Stomach (tissue), 4 donors: Measurements from ENCODE around the gene INKA2.
"Not testable (repeated sequence)": the region's sequence is repeated elsewhere in the genome, so short reads cannot be mapped to it uniquely, and the experiment has no call there.

Experiments used
- EP300 ChIP-seq: sonication (generic); formaldehyde crosslinking; IDR thresholded peaks from one replicate; pipeline ENCODE4 v1.6.1; 2017; ENCODE audit warnings: antibody characterized with exemption
- POLR2A ChIP-seq, 4 donors: fragments of 450-650 bp; IDR thresholded peaks; one replicate each; pipeline ENCODE4 v1.6.1; 2016; ENCODE audit warnings: antibody characterized with exemption in 4 of 4, control low read depth in 2 of 4, mild to moderate bottlenecking in 1 of 4, moderate library complexity in 1 of 4
- POLR2AphosphoS5 ChIP-seq, 3 donors: sonication (generic); formaldehyde crosslinking; IDR thresholded peaks; one replicate each; pipeline ENCODE4 v1.6.1; 2016; ENCODE audit warnings: antibody characterized with exemption in 3 of 3
- TF ChIP-seq, protein P1 (sequence below), 7 experiments: fragments of 450-650 bp in 4 of 7; fragments of 200-600 bp in 3 of 7; sonication (generic) in 3 of 7; IDR thresholded peaks; one replicate each; pipeline ENCODE4 v1.5.1; 2016 to 2019; ENCODE audit warnings: antibody characterized with exemption in 7 of 7, control low read depth in 2 of 7, mild to moderate bottlenecking in 1 of 7

DNA sequence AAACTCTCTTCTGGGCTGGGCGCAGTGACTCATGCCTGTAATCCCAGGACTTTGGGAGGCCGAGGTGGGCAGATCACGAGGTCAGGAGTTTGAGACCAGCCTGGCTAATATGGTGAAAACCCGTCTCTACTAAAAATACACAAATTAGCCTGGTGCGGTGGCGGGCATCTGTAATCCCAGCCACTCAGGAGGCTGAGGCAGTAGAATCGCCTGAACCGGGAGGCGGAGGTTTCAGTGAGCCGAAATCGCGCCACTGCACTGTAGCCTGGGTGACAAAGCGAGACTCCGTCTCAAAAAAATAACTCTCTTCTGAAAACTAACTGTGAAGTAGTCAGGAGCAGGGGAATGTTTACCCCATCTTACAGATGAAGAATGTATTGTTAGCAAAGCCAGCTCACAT lies 3.1 kb upstream of the INKA2 start:
- not testable (repeated sequence) for TF ChIP-seq POLR2A (IDR thresholded peaks at IDR 0.05); POLR2AphosphoS5 (IDR thresholded peaks at IDR 0.05); EP300
- TF ChIP-seq, protein P1, sequence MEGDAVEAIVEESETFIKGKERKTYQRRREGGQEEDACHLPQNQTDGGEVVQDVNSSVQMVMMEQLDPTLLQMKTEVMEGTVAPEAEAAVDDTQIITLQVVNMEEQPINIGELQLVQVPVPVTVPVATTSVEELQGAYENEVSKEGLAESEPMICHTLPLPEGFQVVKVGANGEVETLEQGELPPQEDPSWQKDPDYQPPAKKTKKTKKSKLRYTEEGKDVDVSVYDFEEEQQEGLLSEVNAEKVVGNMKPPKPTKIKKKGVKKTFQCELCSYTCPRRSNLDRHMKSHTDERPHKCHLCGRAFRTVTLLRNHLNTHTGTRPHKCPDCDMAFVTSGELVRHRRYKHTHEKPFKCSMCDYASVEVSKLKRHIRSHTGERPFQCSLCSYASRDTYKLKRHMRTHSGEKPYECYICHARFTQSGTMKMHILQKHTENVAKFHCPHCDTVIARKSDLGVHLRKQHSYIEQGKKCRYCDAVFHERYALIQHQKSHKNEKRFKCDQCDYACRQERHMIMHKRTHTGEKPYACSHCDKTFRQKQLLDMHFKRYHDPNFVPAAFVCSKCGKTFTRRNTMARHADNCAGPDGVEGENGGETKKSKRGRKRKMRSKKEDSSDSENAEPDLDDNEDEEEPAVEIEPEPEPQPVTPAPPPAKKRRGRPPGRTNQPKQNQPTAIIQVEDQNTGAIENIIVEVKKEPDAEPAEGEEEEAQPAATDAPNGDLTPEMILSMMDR (IDR thresholded peaks at IDR 0.05) = not testable (repeated sequence)
